Naive thymus-derived CD4-positive, alpha-beta T cell (primary cell): ENCODE results near the gene GINS2. TPM values are rescaled to one million over a fixed set of nuclear protein-coding genes. Genes with fewer than 3 reads are reported as not detected.

Experiments
- ATAC-seq: fragments of 150-1000 bp; cut with Tn5 transposase; 2 replicates; pipeline ENCODE4 v1.10.0; 2021; ENCODE audit warnings: mild to moderate bottlenecking, moderate library complexity
- CTCF ChIA-PET: fragments of 350-600 bp; sonication (Branson Sonifier 250); formaldehyde crosslinking; loops from one replicate; lab custom pipeline; 2021; ENCODE audit warnings: antibody characterized with exemption; lab: Charles Lee
- POLR2A ChIA-PET: fragments of 350-600 bp; sonication (Branson Sonifier 250); formaldehyde crosslinking; loops from one replicate; lab custom pipeline; 2021; ENCODE audit warnings: antibody characterized with exemption, inconsistent platforms; lab: Charles Lee
- DNase-seq, 9 donors: peaks; one replicate each; pipeline versions ENCODE4 v3.0.0 to v3.0.0-alpha.2; 2020 to 2022; ENCODE audit warnings: mixed read lengths in 1 of 9
- H3K27ac ChIP-seq: one replicate; pipeline ENCODE4 v1.7.0; 2013; ENCODE audit warnings: mild to moderate bottlenecking, low read depth, low read length, moderate library complexity
- H3K27me3 ChIP-seq, 2 donors: one replicate each; pipeline ENCODE4 v1.7.0; 2013; ENCODE audit warnings: low read length in 2 of 2, mild to moderate bottlenecking in 2 of 2, moderate library complexity in 2 of 2; ENCODE audit not compliant: control insufficient read depth in 2 of 2, insufficient read depth in 2 of 2
- H3K36me3 ChIP-seq, 3 experiments: 1 replicate in 2 of 3; 2 replicates in 1 of 3; pipeline ENCODE4 v1.7.0; 2013; ENCODE audit warnings: low read length in 3 of 3, mild to moderate bottlenecking in 3 of 3, moderate library complexity in 1 of 3; ENCODE audit not compliant: insufficient read depth in 3 of 3, control insufficient read depth in 2 of 3
- H3K4me1 ChIP-seq, 2 donors: one replicate each; pipeline ENCODE4 v1.7.0; 2013; ENCODE audit warnings: low read length in 2 of 2, mild to moderate bottlenecking in 2 of 2, moderate library complexity in 1 of 2; ENCODE audit not compliant: control insufficient read depth in 2 of 2, insufficient read depth in 2 of 2
- H3K4me3 ChIP-seq: 2 replicates; pipeline ENCODE4 v1.7.0; 2013; ENCODE audit warnings: mild to moderate bottlenecking, low read length
- H3K9me3 ChIP-seq, 3 experiments: 1 replicate in 2 of 3; 2 replicates in 1 of 3; pipeline ENCODE4 v1.7.0; 2013; ENCODE audit warnings: low read length in 3 of 3; ENCODE audit not compliant: control insufficient read depth in 2 of 3
- H3K27ac Mint-ChIP-seq, 9 donors: one replicate each; pipeline ENCODE4 v1.8.0; 2020 to 2022; ENCODE audit warnings: mixed read lengths in 9 of 9, mild to moderate bottlenecking in 8 of 9, moderate library complexity in 5 of 9, inconsistent platforms in 2 of 9
- H3K27me3 Mint-ChIP-seq, 5 donors: one replicate each; pipeline ENCODE4 v1.8.0; 2021 to 2022; ENCODE audit warnings: mixed read lengths in 5 of 5, mild to moderate bottlenecking in 1 of 5
- H3K36me3 Mint-ChIP-seq, 5 donors: one replicate each; pipeline ENCODE4 v1.8.0; 2020 to 2022; ENCODE audit warnings: mixed read lengths in 5 of 5, mild to moderate bottlenecking in 3 of 5, inconsistent platforms in 1 of 5
- H3K4me1 Mint-ChIP-seq, 7 donors: one replicate each; pipeline ENCODE4 v1.8.0; 2020 to 2022; ENCODE audit warnings: mixed read lengths in 7 of 7, mild to moderate bottlenecking in 3 of 7, inconsistent platforms in 1 of 7
- H3K4me3 Mint-ChIP-seq, 10 donors: one replicate each; pipeline ENCODE4 v1.8.0; 2020 to 2022; ENCODE audit warnings: mild to moderate bottlenecking in 10 of 10, mixed read lengths in 10 of 10, moderate library complexity in 6 of 10, inconsistent platforms in 2 of 10
- H3K9me3 Mint-ChIP-seq, 11 donors: one replicate each; pipeline ENCODE4 v1.8.0; 2020 to 2022; ENCODE audit warnings: mixed read lengths in 11 of 11, mild to moderate bottlenecking in 4 of 11, inconsistent platforms in 1 of 11, moderate library complexity in 1 of 11
- intact Hi-C, 2 donors: fragments of 100-400 bp; cut with micrococcal nuclease; formaldehyde crosslinking; loops; one replicate each; pipeline ENCODE4 v1.15.1; 2023
- polyA plus RNA-seq, 2 donors: library from polyadenylated mRNA; unstranded; fragments of 300-500 nt; fragmentation: Illumina TruSeq; gene quantifications; one replicate each; pipeline ENCODE4 v1.2.3, GENCODE V29; 2021
- total RNA-seq, 6 experiments: library from RNA in 5 of 6; stranded (reverse) in 5 of 6; gene quantifications; 1 replicate in 5 of 6; 2 replicates in 1 of 6; pipeline ENCODE4 v1.2.3 and lab custom pipeline; 2021 to 2026

GINS2 gene
- total and polyA plus RNA-seq, 7 experiments from 2014 or later = 1.0 to 43.6 (median 1.9) TPM

DNA sequence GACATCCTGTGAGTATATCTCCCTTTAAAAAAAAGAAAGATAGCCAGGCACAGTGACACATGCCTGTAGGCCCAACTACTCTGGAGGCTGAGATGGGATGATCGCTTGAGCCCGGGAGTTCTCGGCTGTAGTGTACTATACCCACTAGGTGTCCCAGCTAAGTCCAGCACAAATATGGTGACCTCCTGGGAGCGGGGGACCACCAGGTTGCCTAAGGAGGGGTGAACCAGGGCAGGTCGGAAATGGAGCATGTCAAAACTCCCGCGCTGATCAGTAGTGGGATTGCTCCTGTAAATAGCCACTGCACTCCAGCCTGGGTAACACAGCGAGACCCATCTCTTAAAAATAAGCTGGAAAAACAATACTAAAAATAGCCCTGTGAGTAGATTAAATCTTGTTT is 29.4 kb downstream of the GINS2 start:
- ChIA-PET POLR2A (no interaction called here), CTCF (interaction anchor here (0.7 to 2.3 kb wide), 4 partner anchors 64 to 162 kb away, joined by 3 to 14 read pairs (median 4); no protein-coding TSS in a partner anchor)
- Histone ChIP-seq H3K4me3 (no peak overlapping the region), H3K4me1 (no peaks in the 10 kb centered on the region), H3K36me3 (peaks cover 9 to 68% (median 10%) of the 10 kb centered on the region in 3 experiments), H3K27me3 (no peaks in the 10 kb centered on the region), H3K9me3 (no peaks in the 10 kb centered on the region), H3K27ac (no peak overlapping the region)
- peaks cover 0 to 4% (median 0%) of the 10 kb centered on the region in 7 donors for H3K4me1 Mint-ChIP-seq
- ATAC-seq = no peak
- no peak overlapping the region for H3K4me3 Mint-ChIP-seq
- no peaks in the 10 kb centered on the region for H3K27me3 Mint-ChIP-seq
- no peak for DNase-seq
- no peak overlapping the region for H3K27ac Mint-ChIP-seq
- H3K9me3 Mint-ChIP-seq = no peaks in the 10 kb centered on the region
- intact Hi-C loops = loop anchor here (1.0 kb wide), 2 partner anchors 59 to 100 kb away; no protein-coding TSS in a partner anchor
- peaks cover 0 to 28% (median 4%) of the 10 kb centered on the region in 5 donors for H3K36me3 Mint-ChIP-seq

DNA sequence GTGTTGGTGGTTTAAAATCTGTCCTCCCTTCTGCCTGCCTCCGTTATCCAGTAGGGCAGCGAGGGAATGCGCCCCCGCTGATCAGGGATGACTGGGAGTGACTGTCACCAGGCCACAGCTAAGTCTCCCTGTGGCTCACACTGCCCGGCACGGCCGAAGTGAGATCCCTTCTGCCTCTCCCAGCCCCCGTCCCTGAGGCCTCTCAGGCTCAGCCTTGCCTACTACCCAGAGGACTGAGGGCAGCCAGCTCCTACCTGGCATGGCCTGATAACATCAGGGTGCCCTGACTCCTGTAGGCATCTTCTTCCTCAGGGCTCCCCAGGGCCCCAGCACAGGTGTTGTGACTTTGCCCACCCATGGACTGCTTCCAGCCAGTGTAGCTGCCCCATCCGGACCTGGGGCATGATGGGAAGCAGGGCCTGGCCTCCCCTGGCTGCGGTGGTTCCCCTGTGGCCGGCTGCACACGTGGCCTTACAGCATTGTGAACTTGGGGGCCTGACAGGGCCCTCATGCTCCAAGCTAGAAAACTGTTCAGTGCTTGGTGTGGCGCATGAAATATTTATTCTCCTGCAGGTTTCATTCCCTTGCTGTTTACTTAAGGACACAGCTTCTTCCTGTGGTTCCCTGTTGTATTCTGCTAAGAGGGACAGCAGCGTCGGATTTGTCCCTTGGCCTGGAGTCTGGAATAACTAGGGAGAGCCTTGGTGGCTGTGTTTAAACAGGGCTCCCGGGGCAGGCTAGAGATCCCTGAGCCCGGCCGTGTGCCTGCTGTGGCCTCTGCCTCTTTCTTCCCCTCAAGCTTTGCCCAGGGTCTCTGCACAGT is 30.0 kb downstream of the GINS2 start:
- POLR2A ChIA-PET = no interaction called here
- Histone ChIP-seq H3K36me3 (peaks cover 9 to 64% (median 10%) of the 10 kb centered on the region in 3 experiments), H3K4me1 (no peaks in the 10 kb centered on the region)

DNA sequence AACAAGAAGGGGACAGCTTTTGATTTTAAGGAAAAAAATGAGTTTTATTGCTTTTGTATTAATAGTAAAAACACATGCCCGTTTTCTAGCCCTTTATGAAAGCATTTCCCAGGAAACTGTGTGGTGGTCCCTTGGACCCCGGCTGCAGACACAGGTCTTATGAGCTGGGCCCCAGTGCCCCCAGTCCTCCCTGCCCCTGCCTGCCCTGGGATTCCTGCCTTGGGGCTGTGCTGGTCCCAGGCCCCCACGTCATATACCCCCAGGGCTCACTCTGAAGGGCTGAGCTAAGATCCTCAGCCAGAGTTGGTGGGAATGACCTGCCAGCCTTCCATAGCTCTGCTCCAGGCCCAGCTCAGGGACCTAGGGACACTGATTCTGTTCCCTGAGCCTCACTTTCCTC is 30.8 kb downstream of the GINS2 start:
- Mint-ChIP-seq H3K4me1 (peaks cover 0 to 4% (median 0%) of the 10 kb centered on the region in 7 donors), H3K27me3 (no peaks in the 10 kb centered on the region), H3K9me3 (no peaks in the 10 kb centered on the region), H3K27ac (no peak overlapping the region), H3K4me3 (no peak overlapping the region), H3K36me3 (peaks cover 0 to 18% (median 4%) of the 10 kb centered on the region in 5 donors)
- CTCF ChIA-PET = interaction anchor here (2.3 to 2.4 kb wide), 2 partner anchors 59 to 102 kb away, joined by 6 to 14 read pairs; no protein-coding TSS in a partner anchor
- H3K9me3 ChIP-seq = no peaks in the 10 kb centered on the region
- DNase-seq (no peak), ATAC-seq (no peak)
- intact Hi-C loops = no loop called here
- H3K27ac ChIP-seq = no peak overlapping the region
- H3K36me3 ChIP-seq = peaks cover 6 to 57% (median 10%) of the 10 kb centered on the region in 3 experiments
- POLR2A ChIA-PET = no interaction called here
- no peaks in the 10 kb centered on the region for H3K27me3 ChIP-seq
- no peak overlapping the region for H3K4me3 ChIP-seq
- H3K4me1 ChIP-seq = no peaks in the 10 kb centered on the region

More for the DNA sequence above, 30.0 kb downstream of the GINS2 start:
- Histone ChIP-seq H3K27me3 (no peaks in the 10 kb centered on the region), H3K4me3 (no peak overlapping the region), H3K9me3 (no peaks in the 10 kb centered on the region), H3K27ac (no peak overlapping the region)
- Mint-ChIP-seq H3K4me3 (no peak overlapping the region), H3K4me1 (peaks cover 0 to 4% (median 0%) of the 10 kb centered on the region in 7 donors), H3K27ac (no peak overlapping the region), H3K36me3 (peaks cover 0 to 23% (median 4%) of the 10 kb centered on the region in 5 donors), H3K9me3 (no peaks in the 10 kb centered on the region), H3K27me3 (no peaks in the 10 kb centered on the region)
- no peak for DNase-seq
- no peak for ATAC-seq
- intact Hi-C loops = loop anchor here (1.0 kb wide), 2 partner anchors 60 to 101 kb away; no protein-coding TSS in a partner anchor
- CTCF ChIA-PET = interaction anchor here (0.7 to 2.4 kb wide), 5 partner anchors 58 to 162 kb away, joined by 3 to 14 read pairs (median 5); no protein-coding TSS in a partner anchor

DNA sequence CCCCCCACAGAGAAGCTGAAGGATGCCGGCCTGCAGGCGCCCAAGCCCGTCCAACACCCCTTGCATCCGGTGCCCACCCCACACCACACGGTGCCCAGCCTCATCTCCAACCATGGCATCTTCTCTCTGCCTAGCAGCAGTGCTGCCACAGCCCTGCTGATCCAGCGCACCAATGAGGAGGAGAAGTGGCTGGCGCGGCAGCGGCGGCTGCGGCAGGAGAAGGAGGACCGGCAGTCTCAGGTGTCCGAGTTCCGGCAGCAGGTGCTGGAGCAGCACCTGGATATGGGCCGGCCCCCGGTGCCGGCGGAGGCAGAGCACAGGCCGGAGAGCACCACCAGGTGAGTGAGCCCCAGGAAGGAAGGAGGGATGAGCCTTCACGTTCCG is 31.5 kb downstream of the GINS2 start:
- H3K4me1 ChIP-seq = no peaks in the 10 kb centered on the region
- H3K36me3 Mint-ChIP-seq = peaks cover 0 to 15% (median 3%) of the 10 kb centered on the region in 5 donors
- no peak overlapping the region for H3K27ac Mint-ChIP-seq
- ChIA-PET CTCF (interaction anchor here (2.4 kb wide), 1 partner anchor 59 kb away, joined by 6 read pairs; no protein-coding TSS in a partner anchor), POLR2A (no interaction called here)
- H3K4me3 ChIP-seq = no peak overlapping the region
- ATAC-seq (no peak), DNase-seq (no peak)
- peaks cover 4 to 50% (median 10%) of the 10 kb centered on the region in 3 experiments for H3K36me3 ChIP-seq
- H3K9me3 Mint-ChIP-seq = no peaks in the 10 kb centered on the region
- peaks cover 0 to 4% (median 0%) of the 10 kb centered on the region in 7 donors for H3K4me1 Mint-ChIP-seq
- H3K27me3 ChIP-seq = no peaks in the 10 kb centered on the region
- H3K9me3 ChIP-seq = no peaks in the 10 kb centered on the region
- H3K27ac ChIP-seq = no peak overlapping the region
- H3K27me3 Mint-ChIP-seq = no peaks in the 10 kb centered on the region
- H3K4me3 Mint-ChIP-seq = no peak overlapping the region
- intact Hi-C loops = no loop called here

DNA sequence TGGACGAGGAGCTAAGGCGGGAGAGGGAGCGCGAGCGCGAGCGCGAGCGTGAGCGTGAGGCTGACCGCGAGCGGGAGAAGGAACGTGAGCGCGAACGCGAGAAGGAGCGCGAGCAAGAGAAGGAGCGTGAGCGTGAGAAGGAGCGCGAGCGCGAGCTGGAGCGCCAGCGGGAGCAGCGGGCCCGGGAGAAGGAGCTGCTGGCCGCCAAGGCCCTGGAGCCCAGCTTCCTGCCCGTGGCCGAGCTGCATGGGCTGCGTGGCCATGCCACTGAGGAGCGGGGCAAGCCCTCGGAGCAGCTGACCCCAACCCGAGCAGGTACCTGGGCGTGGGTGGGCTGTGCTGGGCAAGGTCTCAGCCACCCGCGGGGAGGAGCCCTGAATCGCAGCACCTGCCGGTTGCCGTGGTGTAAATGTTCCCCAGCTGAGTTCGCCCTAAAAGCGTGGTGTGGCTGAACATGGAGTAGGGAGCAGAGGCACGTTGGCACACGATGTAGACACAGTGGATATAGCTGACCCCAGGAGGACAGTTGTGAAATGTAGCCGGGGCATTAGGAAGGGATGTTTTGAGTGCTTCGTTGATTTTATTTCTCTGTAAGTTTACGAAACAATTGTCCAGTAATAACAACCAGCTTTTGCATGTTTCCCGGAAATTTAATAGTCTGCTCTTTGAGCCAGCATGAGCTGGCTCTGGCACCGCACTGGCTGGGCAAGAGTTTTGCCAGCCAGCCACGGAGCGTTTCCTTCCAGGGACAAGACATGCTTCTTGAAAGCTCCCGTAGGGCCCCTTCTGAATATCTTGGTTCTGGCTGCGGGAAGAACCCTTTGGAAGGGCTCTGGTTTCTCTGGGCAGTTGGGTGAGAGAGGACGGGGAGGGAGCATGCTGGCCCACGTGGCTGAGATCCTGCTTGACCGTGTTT is 32.1 kb downstream of the GINS2 start:
- Histone ChIP-seq H3K27me3 (no peaks in the 10 kb centered on the region), H3K27ac (no peak overlapping the region), H3K36me3 (peaks cover 4 to 43% (median 10%) of the 10 kb centered on the region in 3 experiments), H3K4me3 (no peak overlapping the region), H3K9me3 (no peaks in the 10 kb centered on the region), H3K4me1 (no peaks in the 10 kb centered on the region)
- intact Hi-C loops = no loop called here
- Mint-ChIP-seq H3K4me3 (no peak overlapping the region), H3K27ac (peak overlapping the region in 1 of 9 donors; percentile 25), H3K27me3 (no peaks in the 10 kb centered on the region), H3K36me3 (peaks cover 0 to 15% (median 3%) of the 10 kb centered on the region in 5 donors), H3K9me3 (no peaks in the 10 kb centered on the region), H3K4me1 (peaks cover 0 to 4% (median 0%) of the 10 kb centered on the region in 7 donors)
- ChIA-PET CTCF (interaction anchor here (0.7 to 2.4 kb wide), 2 partner anchors 60 to 105 kb away, joined by 4 to 6 read pairs; no protein-coding TSS in a partner anchor), POLR2A (no interaction called here)
- DNase-seq = no peak
- no peak for ATAC-seq
